ENCODE measurements around the gene TMC8.
"Not testable (repeated sequence)": the region's sequence is repeated elsewhere in the genome, so short reads cannot be mapped to it uniquely, and the experiment has no call there.

TMC8 gene, protein sequence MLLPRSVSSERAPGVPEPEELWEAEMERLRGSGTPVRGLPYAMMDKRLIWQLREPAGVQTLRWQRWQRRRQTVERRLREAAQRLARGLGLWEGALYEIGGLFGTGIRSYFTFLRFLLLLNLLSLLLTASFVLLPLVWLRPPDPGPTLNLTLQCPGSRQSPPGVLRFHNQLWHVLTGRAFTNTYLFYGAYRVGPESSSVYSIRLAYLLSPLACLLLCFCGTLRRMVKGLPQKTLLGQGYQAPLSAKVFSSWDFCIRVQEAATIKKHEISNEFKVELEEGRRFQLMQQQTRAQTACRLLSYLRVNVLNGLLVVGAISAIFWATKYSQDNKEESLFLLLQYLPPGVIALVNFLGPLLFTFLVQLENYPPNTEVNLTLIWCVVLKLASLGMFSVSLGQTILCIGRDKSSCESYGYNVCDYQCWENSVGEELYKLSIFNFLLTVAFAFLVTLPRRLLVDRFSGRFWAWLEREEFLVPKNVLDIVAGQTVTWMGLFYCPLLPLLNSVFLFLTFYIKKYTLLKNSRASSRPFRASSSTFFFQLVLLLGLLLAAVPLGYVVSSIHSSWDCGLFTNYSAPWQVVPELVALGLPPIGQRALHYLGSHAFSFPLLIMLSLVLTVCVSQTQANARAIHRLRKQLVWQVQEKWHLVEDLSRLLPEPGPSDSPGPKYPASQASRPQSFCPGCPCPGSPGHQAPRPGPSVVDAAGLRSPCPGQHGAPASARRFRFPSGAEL

GRCh38 chr17:78130437-78131101 is at the start of gene TMC8:
Gene TMC8, plus strand, starts transcription at chr17:78130771. Its CDS starts 818 bp downstream, at chr17:78131589.
- DNase-seq: peak; percentile 18

GRCh38 chr17:78081551-78081950 is 49.0 kb upstream of the TMC8 start:
- no peak for DNase-seq

- DNase-seq: not testable (repeated sequence)
Observed at GRCh38 chr17:78082355-78082872, 48.2 kb upstream of the TMC8 start.

DNA sequence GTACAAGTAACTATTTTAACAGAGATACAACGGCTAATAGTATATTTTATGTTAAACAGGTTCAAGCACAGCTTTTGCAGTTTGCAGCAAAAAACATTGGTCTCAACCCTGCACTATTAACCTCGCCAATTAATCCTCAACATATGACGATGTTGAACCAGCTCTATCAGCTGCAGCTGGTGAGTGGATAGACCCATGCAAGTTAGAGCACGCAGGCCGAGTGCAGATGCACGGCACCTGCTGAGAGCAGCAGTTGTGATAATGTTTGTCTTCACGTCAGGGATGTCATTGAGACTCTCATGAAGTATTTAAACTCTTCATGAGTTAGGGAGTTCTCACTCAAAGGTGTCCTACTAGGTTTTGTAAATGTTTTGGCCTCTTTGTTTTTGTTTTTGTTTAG is 47.6 kb upstream of the TMC8 start:
- DNase-seq: peak; percentile 69

- DNase-seq: no peak
Observed at GRCh38 chr17:78086740-78087139, 43.8 kb upstream of the TMC8 start.

GRCh38 chr17:78088529-78088928 is 42.0 kb upstream of the TMC8 start:
- DNase-seq: no peak

DNA sequence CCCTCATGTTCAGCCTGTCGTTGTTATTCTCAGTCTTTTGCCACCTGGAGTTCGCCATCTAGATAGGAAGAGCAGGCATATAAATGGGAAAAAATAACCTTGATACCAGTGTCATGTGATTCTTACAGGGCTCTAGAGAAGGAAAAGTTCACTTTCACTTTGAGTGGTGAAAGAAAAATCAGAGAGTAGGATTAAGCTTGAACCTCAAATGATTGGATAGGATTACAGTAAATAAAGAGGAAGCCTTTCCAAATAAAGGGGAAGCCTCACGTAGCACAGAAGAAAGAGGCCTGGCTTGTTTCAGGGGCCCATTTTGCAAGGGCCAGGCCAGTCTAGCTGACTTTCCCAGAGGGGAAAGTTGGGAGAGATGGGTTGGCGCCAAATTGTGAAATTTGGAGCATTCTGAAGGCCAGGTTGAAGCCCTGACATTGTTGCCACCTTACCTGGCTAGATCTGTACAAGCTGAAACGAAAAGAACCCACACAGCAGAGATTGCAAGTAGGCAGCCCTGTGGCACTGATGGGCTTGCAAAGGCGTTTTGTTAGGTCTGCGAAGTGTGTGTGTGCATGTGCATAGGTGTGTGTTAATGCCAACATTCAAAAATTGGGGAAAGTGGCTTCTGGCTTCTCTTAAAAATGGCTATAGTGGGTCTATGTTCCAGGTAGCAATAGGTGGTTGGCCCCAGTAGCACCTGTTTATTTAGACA is 40.8 kb upstream of the TMC8 start:
- no peak for DNase-seq

DNA sequence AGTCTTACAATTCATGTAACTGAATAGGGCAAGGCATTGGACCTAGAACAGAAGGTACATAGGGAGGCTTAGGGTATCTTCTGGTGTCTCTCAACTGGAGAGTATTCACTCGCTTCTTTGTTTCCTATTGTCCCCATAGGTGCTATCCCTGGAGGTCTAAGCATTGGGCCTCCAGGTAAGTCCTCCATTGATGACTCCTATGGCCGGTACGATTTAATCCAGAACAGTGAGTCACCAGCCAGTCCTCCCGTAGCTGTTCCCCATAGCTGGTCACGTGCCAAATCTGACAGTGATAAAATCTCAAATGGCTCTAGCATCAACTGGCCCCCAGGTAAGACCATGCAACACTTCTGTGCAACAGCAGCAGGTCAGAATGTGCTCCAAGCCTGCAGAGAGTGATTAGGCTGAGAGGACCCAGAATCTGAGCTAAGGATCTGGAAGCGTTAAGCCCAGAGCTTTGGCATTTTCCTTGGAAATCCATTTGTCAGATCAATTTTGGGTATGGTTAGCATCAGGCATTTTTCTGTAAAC is 37.7 kb upstream of the TMC8 start:
- no peak for DNase-seq

DNA sequence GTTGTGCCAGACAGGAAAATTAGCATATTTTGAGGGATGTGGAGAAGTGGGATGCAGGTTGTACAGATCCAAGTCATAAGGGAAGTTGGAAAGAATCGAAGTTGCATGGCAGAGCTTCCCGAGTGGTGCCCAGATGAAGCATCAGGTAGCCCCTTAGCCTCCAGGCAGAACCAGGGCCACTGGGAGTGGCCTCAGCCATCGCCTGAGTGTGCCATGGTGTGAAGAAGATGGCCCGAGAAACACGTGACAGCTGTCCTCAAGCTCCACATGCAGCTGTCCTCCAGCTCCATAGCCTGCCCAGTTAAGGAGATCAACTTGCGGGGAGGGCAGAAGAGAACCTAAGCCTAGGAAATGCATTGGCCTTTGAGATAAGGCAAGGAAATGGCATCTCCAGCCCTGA is 35.5 kb upstream of the TMC8 start:
- no peak for DNase-seq

DNA sequence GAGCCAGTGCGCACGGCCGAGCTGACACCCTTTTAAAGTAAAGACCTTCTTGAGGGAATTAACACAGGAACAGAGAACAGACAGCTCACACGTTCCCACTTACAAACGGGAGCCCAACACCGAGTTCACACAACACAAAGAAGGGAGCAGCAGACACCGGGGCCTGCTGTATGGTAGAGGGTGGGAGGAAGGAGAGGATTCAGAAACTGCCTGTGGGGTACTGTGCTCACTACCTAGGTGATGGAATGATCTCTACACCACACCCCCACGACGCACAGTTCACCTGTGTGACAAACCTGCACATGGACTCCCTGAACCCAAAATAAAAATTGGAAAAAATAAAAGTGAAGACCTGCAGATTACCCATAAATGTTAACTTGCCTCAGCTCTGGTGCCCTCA is 34.5 kb upstream of the TMC8 start:
- DNase-seq: no peak

DNA sequence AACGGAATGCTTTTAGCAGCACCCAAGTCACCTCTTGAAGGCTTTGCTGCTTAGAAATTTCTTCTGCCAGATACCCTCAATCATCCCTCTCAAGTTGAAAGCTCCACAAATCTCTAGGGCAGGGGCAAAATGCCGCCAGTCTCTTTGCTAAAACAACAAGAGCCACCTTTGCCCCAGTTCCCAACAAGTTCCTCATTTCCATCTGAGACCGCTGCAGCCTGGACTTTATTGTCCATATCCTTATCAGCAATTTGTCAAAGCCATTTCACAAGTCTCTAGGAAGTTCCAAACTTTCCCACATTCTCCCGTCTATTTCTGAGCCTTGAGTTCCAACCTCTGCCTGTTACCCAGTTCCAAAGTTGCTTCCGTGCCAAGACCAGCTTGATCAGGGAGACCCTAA is 29.5 kb upstream of the TMC8 start:
- DNase-seq: no peak

GRCh38 chr17:78101542-78101941 is 29.0 kb upstream of the TMC8 start:
- DNase-seq: no peak

GRCh38 chr17:78103311-78103710 is 27.3 kb upstream of the TMC8 start:
- DNase-seq: no peak

- DNase-seq: no peak
Observed at GRCh38 chr17:78104540-78104941, 26.0 kb upstream of the TMC8 start.

DNA sequence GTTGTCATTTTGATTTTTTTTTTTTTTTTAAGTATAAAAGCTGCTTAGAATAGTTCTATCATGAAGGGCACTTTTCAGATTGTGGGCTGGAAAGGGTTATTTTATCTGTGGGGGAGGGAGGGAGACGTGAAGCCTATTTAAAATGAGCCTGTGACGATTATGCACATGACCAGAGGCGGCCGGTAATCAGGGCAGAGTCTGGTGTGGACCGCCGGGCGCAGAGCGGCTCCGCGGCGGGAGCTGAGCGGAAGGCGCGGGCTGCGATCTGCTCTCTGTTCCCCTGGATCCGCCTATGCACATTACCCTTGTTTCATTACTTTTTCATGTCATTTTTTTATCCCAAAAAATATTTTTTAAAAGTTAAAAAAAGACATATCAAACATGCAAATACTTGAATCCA is 25.5 kb upstream of the TMC8 start:
- DNase-seq: no peak

DNA sequence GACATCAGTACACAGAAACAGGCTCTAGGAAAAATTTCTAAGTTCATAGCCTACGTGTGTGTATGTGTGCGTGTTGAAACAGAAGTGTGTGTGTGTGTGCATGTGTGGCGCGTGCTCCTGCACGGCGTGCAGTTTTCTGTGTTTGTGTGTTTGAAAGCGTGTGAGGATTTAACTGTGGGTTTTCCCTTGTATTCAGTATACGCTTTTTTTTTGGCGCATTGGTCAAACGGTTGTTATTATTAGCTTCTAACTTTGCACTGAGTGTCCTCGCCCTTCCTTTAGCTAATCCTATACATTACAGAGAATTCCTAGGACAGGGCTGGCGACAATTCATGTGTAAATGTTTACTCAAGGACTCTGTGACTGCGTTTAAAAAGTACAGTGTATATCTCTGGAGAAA is 25.0 kb upstream of the TMC8 start:
- DNase-seq: no peak

DNA sequence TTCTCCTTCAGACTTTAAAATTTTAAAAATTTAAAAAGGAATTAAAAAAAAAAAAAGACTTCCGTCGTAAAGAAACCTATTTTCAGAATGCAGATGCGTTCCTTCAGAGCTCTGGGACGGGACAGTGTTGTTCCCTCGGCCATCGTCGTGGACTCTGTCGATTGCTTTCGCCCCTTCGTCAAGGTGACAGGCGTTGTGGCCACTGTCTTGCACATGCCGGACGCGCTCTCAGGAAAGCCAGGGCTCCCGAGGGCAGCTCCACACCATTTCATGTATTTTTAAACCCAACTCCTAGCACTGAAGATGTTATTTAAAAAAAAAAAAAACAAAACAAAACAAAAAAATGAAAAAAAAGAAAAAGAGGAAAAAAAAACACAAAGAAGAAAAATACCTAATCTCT is 24.4 kb upstream of the TMC8 start:
- DNase-seq: no peak

DNA sequence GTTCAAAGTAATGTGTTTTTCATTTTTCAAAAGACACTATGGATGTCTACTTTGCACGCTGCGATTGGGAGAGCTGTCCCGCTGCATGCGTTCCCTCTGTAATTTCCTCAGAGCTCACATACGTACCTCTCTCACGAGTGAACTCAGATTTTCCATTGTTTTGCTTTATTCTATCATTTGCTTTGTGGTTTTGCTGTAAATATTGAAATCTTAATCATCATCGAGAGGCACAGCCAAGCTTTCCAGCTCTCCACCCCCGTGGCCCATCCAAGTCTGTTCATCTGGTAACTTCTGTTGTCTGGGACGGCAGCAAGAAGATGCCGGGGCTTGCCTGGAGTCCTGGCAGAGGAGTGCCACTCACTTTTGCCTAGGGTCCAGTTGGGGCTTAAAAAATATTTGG is 23.1 kb upstream of the TMC8 start:
- no peak for DNase-seq

GRCh38 chr17:78107976-78108725 is 22.4 kb upstream of the TMC8 start:
- DNase-seq: no peak

DNA sequence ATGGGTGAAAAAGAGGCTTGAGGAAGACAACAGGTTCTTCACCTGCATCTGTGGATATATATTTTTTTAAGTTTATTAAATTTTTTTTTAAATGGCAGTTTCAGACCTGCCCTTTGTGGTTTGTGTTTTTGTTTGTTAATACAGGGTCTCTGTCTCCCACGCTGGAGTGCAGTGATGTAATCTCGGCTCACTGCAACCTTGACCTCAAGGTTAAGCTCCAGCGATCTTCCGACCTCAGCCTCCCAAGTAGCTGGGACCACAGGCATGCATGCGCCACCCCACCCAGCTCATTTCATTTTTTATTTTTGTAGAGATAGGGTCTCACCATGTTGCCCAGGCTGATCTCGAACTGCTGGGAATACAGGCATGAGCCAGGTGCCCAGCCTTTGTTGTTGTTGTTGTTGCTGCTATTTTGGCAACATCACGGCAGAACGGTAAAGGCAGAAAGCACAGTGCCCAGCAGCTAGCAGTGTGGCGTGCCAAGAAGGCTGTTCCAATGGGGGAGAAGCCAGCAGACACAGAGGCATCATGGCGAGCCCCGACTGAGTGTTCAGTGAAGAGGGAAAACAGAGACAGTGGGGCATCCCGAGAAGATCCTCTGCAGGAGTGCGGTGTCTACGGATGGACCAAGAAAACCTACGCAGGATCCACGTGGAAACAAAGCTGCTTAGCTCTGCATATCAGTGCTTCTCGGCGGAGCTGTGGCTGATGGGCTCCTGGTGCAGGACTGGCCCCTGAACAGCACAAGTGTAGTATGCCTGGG is 21.7 kb upstream of the TMC8 start:
- DNase-seq: no peak

- no peak for DNase-seq
Observed at GRCh38 chr17:78109489-78109761, 21.1 kb upstream of the TMC8 start.

Data from NCI-H69 (cell line).